Astrocyte (in vitro differentiated cells and primary cell): Measurements from ENCODE around the gene ERN1. TPM values are rescaled to one million over a fixed set of nuclear protein-coding genes. Genes with fewer than 3 reads are reported as not detected.
A peak's percentile ranks its signal among the peaks of the same experiment; 100 is the strongest.

Experiments used
- DNase-seq: peaks from one replicate; pipeline ENCODE4 v3.0.0-alpha.2; 2010; ENCODE audit warnings: low read depth
- FAIRE-seq: peaks from 2 replicates; lab custom pipeline; 2011; peaks lifted over from hg19 to GRCh38; lab: Jason Lieb, UNC
- H2AFZ ChIP-seq: 2 replicates; pipeline ENCODE4 v1.6.0; 2012; ENCODE audit warnings: low read depth, low read length, inconsistent platforms
- H3K27ac ChIP-seq: 2 replicates; pipeline ENCODE4 v1.5.1; 2011; ENCODE audit warnings: low read depth, low read length, inconsistent platforms
- H3K27me3 ChIP-seq: 2 replicates; pipeline ENCODE4 v1.6.0; 2011; ENCODE audit warnings: low read length, inconsistent platforms; ENCODE audit not compliant: insufficient read depth
- H3K36me3 ChIP-seq: 2 replicates; pipeline ENCODE4 v1.5.1; 2011; ENCODE audit warnings: low read length, inconsistent platforms; ENCODE audit not compliant: insufficient read depth
- H3K4me1 ChIP-seq: 2 replicates; pipeline ENCODE4 v1.5.1; 2011; ENCODE audit warnings: low read length, inconsistent platforms; ENCODE audit not compliant: insufficient read depth
- H3K4me2 ChIP-seq: 2 replicates; pipeline ENCODE4 v1.6.0; 2012; ENCODE audit warnings: low read length, inconsistent platforms
- H3K4me3 ChIP-seq: 2 replicates; pipeline ENCODE4 v1.5.1; 2011; ENCODE audit warnings: low read depth, mild to moderate bottlenecking, low read length, inconsistent platforms; ENCODE audit not compliant: insufficient read depth
- H3K79me2 ChIP-seq: 2 replicates; pipeline ENCODE4 v1.6.0; 2012; ENCODE audit warnings: mild to moderate bottlenecking, low read length, inconsistent platforms; ENCODE audit not compliant: insufficient read depth
- H3K9ac ChIP-seq: 2 replicates; pipeline ENCODE4 v1.6.0; 2012; ENCODE audit warnings: mild to moderate bottlenecking, low read length, inconsistent platforms
- H3K9me3 ChIP-seq: 2 replicates; pipeline ENCODE4 v1.5.1; 2012; ENCODE audit warnings: low read depth, mild to moderate bottlenecking, low read length, inconsistent platforms; ENCODE audit not compliant: insufficient read depth
- H4K20me1 ChIP-seq: 2 replicates; pipeline ENCODE4 v1.6.0; 2012; ENCODE audit warnings: low read length, inconsistent platforms; ENCODE audit not compliant: insufficient read depth
- H3K27ac Mint-ChIP-seq: one replicate; pipeline ENCODE4 v1.8.0; 2021; ENCODE audit warnings: mild to moderate bottlenecking, mixed read lengths; ENCODE audit not compliant: unreplicated experiment
- H3K27me3 Mint-ChIP-seq: one replicate; pipeline ENCODE4 v1.8.0; 2021; ENCODE audit warnings: low read depth, mixed read lengths; ENCODE audit not compliant: unreplicated experiment
- H3K36me3 Mint-ChIP-seq: one replicate; pipeline ENCODE4 v1.8.0; 2021; ENCODE audit warnings: low read depth, mixed read lengths; ENCODE audit not compliant: unreplicated experiment
- H3K4me1 Mint-ChIP-seq: one replicate; pipeline ENCODE4 v1.8.0; 2021; ENCODE audit warnings: low read depth, mixed read lengths; ENCODE audit not compliant: unreplicated experiment
- H3K4me3 Mint-ChIP-seq: one replicate; pipeline ENCODE4 v1.8.0; 2021; ENCODE audit warnings: mild to moderate bottlenecking, moderate library complexity, mixed read lengths; ENCODE audit not compliant: unreplicated experiment
- H3K9me3 Mint-ChIP-seq: one replicate; pipeline ENCODE4 v1.8.0; 2021; ENCODE audit warnings: mild to moderate bottlenecking, mixed read lengths; ENCODE audit not compliant: unreplicated experiment
- EZH2 ChIP-seq: IDR thresholded peaks from 2 replicates; pipeline ENCODE4 v1.6.1; 2012; ENCODE audit warnings: mild to moderate bottlenecking, low read length, inconsistent platforms; ENCODE audit not compliant: insufficient read depth
- total RNA-seq: library from RNA; stranded (reverse); gene quantifications from 2 replicates; pipeline ENCODE4 v1.2.1, GENCODE V29; 2021
- TF ChIP-seq, protein P1 (sequence below): IDR thresholded peaks from 2 replicates; pipeline ENCODE4 v1.5.1; 2011; ENCODE audit warnings: low read depth, mild to moderate bottlenecking, inconsistent platforms, low read length, moderate library complexity; ENCODE audit not compliant: insufficient read depth

ERN1 gene
- total RNA-seq, 1 donor from 2014 or later, result 11.7 TPM

DNA sequence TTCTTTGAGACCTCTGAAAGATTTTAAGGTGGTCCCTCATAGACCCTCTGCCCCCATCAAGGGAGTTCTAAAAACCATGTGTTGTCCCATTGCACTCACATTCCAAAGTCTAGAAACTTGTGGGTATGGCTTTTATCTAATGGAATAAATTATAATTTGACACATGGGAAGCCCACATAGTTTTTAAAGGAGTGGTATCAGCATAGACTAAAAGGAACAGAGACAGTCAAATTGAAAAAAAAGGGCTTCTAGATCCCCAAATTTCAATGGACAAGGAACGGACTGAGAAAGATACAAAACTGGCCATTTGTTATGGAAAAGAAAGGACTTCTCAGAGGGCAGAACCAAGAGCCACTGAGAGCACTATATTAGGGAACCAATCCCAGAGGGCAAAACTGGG lies 60.8 kb downstream of the ERN1 start:
- FAIRE-seq, result no peak

DNA sequence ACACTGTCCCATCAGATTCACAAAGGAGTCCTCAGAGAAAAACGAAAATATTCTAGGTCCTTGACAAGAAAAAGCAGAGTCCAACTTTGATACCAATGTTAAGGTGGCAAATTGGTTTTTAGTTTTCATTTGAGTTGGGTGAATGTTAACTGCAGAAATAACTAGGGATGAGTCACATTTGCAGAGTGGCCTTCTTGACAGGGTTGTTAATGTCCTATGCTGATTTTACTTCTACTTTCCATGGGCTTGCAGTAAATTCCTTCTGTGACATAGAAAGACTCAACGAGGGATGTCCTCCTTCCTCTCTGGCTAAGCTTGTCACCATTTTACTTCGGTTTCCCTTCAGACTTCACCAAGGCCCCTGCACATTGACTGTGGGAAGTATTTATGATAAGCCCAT lies 62.3 kb downstream of the ERN1 start:
- H2AFZ ChIP-seq, result no peak overlapping the region
- H3K36me3 ChIP-seq, result peaks cover 5% of the 10 kb centered on the region
- no peak overlapping the region for H3K27ac Mint-ChIP-seq
- peaks cover 21% of the 10 kb centered on the region for H3K9me3 Mint-ChIP-seq
- H3K4me3 Mint-ChIP-seq, result no peak overlapping the region
- DNase-seq (peak; percentile 8), FAIRE-seq (no peak)
- H3K4me1 ChIP-seq, result no peaks in the 10 kb centered on the region
- peaks cover 1% of the 10 kb centered on the region for H3K4me1 Mint-ChIP-seq
- no peak overlapping the region for H3K9ac ChIP-seq
- peaks cover 66% of the 10 kb centered on the region for H3K36me3 Mint-ChIP-seq
- H3K27ac ChIP-seq, result no peak overlapping the region
- TF ChIP-seq EZH2, result no peak
- TF ChIP-seq, protein P1, sequence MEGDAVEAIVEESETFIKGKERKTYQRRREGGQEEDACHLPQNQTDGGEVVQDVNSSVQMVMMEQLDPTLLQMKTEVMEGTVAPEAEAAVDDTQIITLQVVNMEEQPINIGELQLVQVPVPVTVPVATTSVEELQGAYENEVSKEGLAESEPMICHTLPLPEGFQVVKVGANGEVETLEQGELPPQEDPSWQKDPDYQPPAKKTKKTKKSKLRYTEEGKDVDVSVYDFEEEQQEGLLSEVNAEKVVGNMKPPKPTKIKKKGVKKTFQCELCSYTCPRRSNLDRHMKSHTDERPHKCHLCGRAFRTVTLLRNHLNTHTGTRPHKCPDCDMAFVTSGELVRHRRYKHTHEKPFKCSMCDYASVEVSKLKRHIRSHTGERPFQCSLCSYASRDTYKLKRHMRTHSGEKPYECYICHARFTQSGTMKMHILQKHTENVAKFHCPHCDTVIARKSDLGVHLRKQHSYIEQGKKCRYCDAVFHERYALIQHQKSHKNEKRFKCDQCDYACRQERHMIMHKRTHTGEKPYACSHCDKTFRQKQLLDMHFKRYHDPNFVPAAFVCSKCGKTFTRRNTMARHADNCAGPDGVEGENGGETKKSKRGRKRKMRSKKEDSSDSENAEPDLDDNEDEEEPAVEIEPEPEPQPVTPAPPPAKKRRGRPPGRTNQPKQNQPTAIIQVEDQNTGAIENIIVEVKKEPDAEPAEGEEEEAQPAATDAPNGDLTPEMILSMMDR, result no peak
- no peaks in the 10 kb centered on the region for H3K27me3 Mint-ChIP-seq
- H3K79me2 ChIP-seq, result no peaks in the 10 kb centered on the region
- no peak overlapping the region for H3K4me2 ChIP-seq
- H3K4me3 ChIP-seq, result no peak overlapping the region
- peaks cover 11% of the 10 kb centered on the region for H3K9me3 ChIP-seq
- H4K20me1 ChIP-seq, result no peaks in the 10 kb centered on the region
- no peaks in the 10 kb centered on the region for H3K27me3 ChIP-seq

More for the DNA sequence above, 60.8 kb downstream of the ERN1 start:
- no peaks in the 10 kb centered on the region for H3K4me1 ChIP-seq
- TF ChIP-seq EZH2, result no peak
- TF ChIP-seq, protein P1, result no peak
- H3K79me2 ChIP-seq, result no peaks in the 10 kb centered on the region
- no peaks in the 10 kb centered on the region for H3K27me3 Mint-ChIP-seq
- peaks cover 21% of the 10 kb centered on the region for H3K9me3 Mint-ChIP-seq
- no peak overlapping the region for H3K4me3 ChIP-seq
- no peaks in the 10 kb centered on the region for H3K27me3 ChIP-seq
- H3K36me3 Mint-ChIP-seq, result peaks cover 70% of the 10 kb centered on the region
- no peak overlapping the region for H3K27ac Mint-ChIP-seq
- H4K20me1 ChIP-seq, result no peaks in the 10 kb centered on the region
- H3K27ac ChIP-seq, result no peak overlapping the region
- DNase-seq, result no peak
- peaks cover 5% of the 10 kb centered on the region for H3K36me3 ChIP-seq
- no peak overlapping the region for H3K9ac ChIP-seq
- H3K4me2 ChIP-seq, result no peak overlapping the region
- peaks cover 1% of the 10 kb centered on the region for H3K4me1 Mint-ChIP-seq
- no peak overlapping the region for H2AFZ ChIP-seq
- H3K9me3 ChIP-seq, result peaks cover 11% of the 10 kb centered on the region
- H3K4me3 Mint-ChIP-seq, result no peak overlapping the region

DNA sequence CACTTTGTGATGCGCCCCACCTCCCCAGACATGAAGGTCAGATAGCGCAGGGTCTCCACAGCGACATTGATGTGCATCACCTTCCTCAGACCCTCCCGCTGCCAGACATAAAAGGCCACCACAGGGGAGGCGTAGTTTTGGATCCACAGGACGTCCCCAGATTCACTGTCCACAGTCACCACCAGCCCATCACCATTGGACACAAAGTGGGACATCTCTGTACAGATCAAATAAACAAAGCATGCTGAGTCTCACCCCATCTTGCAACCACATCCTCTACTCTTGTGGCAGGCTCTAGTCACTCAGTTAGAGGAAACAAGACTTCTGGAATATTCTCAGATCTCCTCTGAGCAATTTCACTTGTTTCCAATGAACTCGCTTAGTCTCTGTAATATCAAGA lies 63.2 kb downstream of the ERN1 start:
- no peak overlapping the region for H3K27ac Mint-ChIP-seq
- H3K4me2 ChIP-seq, result no peak overlapping the region
- H3K4me1 Mint-ChIP-seq, result peaks cover 1% of the 10 kb centered on the region
- no peaks in the 10 kb centered on the region for H3K4me1 ChIP-seq
- DNase-seq (no peak), FAIRE-seq (no peak)
- peaks cover 5% of the 10 kb centered on the region for H3K36me3 ChIP-seq
- H2AFZ ChIP-seq, result no peak overlapping the region
- H4K20me1 ChIP-seq, result no peaks in the 10 kb centered on the region
- no peaks in the 10 kb centered on the region for H3K27me3 Mint-ChIP-seq
- peaks cover 21% of the 10 kb centered on the region for H3K9me3 Mint-ChIP-seq
- TF ChIP-seq, protein P1, result no peak
- no peak for TF ChIP-seq EZH2
- no peak overlapping the region for H3K4me3 Mint-ChIP-seq
- peaks cover 11% of the 10 kb centered on the region for H3K9me3 ChIP-seq
- no peak overlapping the region for H3K9ac ChIP-seq
- H3K79me2 ChIP-seq, result no peaks in the 10 kb centered on the region
- no peak overlapping the region for H3K4me3 ChIP-seq
- no peaks in the 10 kb centered on the region for H3K27me3 ChIP-seq
- H3K27ac ChIP-seq, result no peak overlapping the region
- H3K36me3 Mint-ChIP-seq, result peaks cover 60% of the 10 kb centered on the region
